Measurements from ENCODE around the gene PPP5C.
"Not testable (repeated sequence)": the region's sequence is repeated elsewhere in the genome, so short reads cannot be mapped to it uniquely, and the experiment has no call there.

PPP5C gene, protein sequence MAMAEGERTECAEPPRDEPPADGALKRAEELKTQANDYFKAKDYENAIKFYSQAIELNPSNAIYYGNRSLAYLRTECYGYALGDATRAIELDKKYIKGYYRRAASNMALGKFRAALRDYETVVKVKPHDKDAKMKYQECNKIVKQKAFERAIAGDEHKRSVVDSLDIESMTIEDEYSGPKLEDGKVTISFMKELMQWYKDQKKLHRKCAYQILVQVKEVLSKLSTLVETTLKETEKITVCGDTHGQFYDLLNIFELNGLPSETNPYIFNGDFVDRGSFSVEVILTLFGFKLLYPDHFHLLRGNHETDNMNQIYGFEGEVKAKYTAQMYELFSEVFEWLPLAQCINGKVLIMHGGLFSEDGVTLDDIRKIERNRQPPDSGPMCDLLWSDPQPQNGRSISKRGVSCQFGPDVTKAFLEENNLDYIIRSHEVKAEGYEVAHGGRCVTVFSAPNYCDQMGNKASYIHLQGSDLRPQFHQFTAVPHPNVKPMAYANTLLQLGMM

DNA sequence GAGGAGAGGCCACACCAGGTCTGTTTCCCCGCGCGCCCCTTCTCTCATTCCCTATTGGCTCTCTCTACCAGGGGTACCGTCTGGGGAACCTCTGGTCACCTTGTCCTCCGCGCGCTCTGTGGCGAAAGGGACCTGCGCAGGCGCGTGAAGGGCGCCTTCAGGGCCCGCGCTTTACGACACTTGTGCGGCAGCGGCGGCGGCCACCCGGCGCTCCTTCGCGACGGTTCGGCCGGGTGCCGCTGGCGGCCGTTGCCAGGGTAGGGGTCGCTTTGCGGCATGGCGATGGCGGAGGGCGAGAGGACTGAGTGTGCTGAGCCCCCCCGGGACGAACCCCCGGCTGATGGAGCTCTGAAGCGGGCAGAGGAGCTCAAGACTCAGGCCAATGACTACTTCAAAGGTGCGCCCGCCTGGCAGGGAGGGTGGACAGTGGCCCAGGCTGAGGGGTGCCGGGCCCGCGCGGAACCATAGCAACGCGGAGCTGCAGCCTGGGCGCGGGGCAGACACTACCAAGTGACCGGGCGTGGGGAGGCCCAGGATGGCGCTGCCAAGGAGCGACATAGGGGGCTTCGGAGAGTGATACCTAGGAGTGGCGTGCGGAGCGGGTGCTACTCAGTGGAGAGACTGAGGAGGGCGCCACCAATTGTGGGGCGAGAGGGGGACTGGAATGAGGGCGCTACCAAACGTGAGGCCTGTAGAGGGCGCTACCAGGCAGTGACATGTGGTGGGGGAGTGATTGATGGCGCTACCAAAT is at the start of gene PPP5C:
Gene PPP5C (plus strand): TSS at position 267 of the 751 bp plus-strand sequence. CDS start 10 bp downstream, at position 277.
- DNase-seq: peak; percentile 98

DNA sequence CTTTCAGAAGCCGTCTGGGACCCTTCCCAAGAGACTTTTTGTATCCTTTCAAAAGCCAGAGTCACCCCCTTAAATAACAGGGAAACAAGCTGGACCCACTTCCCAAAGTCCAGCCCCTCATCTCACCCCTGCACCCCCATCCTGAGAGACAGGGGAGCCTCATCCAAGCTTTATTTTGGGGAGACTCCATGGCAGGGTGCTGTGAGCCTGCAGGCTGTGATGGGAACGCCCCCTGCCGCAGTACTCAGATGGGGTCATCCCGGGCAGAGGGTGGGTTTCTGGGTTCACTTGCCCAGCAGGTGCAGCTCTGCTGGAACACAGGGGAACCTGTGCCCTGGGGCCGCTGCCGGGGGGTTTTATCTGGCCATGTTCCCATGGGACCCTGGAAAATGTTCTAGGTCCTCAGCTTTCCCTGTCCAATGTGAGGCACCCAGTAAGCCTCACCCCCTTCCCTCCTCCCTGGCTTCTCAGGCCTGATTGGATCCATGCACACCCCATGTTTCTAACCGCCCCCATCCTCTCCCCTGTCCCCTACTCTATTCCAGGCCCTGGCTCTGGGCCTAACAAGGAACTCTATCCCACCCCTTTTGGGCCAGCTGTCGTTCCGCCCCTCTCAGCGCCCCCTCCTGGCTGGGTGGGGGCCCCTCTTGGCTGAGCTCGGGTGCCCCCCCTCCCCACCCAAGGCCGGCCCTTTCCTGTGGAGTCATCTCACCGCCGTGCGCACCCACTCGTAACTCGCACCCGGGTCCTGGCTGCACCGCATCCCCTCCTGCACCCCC is 49.0 kb upstream of the PPP5C start:
- no peak for DNase-seq

DNA sequence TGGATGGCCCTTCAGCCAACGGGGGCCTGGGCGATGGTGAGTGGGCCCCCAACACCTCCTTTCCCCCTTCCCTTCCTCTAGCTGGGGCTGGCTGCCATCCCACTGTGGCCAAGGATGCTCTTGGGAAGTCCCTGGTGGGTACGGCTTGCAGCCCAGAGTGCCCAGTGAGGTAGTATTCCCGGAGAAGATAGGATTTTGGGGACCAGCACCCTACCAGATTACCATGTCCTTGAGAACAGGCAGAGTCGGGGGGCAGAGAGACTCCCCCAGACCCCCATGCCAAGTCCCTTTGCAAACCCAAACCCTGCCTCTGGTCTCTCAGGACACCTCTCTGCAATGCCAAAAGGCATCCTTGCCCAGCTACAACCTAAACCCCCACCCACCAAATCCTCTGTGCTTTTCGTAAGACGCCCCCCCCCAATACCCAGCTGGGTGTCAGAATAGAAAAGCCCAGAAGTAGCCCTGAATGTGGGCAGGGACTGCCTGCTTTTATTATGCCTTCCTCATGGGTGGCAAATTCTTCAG is 48.3 kb upstream of the PPP5C start:
- DNase-seq: no peak

DNA sequence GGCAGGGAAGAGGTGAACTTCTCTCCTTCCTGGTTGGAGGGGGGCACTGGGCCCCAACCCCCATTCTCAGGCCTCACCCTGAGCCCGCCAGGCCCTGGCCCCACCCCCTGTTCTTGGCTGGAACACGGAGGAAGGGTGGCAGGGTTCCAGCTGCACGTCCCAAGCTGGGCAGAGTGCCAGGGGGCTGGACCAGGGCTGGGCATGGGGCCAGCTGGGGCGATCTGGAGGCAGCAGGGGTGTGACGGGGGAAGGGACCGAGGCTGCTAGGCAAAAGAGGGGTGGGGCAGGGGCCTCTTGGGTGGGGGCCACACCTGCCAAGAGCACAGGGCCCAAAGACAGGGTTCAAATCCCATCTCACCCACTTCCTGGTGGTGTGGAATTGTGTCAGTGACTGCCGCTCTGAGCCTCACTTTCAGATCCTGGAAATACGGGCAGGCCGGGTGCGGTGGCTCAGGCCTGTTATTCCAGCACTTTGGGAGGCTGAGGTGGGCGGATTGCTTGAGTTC is 47.8 kb upstream of the PPP5C start:
- peak; percentile 83 for DNase-seq

DNA sequence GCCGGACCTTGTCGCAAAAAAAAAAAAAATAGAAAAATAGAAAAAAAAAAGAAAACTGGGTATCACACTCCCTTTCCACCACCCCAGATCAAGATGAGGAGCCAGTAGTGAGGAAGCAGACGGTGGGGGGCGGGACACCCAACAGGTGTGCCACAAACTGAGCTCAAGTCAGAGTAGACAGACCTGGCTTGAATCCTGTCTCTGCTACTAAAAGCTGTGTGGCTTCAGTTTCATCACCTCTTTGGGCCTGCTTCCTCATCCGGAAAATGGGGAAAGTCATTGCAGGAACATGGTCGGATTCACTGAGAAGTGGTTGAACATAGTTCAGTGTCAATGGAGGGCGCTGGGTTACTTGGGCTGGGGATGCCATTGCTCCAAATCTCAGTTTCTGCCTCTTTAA is 47.2 kb upstream of the PPP5C start:
- no peak for DNase-seq

DNA sequence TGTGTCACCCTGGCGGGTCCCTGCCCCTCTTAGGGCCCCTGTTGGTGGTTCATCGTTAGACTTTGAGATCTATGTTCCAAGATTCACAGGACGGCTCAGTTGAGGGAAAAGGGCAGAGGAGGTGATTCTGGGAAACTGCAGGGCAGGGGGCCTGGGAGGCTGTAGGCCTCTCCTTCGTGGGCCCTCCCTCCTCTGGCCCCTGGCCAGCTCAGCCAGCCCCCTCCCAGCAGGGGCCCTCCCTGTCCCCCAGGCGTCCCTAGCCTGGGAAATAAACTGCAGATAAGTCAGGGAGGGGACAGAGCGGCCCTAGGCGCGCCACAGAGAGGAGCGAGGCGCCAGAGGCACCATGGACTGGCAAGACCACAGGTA is 43.6 kb upstream of the PPP5C start:
- DNase-seq: no peak

DNA sequence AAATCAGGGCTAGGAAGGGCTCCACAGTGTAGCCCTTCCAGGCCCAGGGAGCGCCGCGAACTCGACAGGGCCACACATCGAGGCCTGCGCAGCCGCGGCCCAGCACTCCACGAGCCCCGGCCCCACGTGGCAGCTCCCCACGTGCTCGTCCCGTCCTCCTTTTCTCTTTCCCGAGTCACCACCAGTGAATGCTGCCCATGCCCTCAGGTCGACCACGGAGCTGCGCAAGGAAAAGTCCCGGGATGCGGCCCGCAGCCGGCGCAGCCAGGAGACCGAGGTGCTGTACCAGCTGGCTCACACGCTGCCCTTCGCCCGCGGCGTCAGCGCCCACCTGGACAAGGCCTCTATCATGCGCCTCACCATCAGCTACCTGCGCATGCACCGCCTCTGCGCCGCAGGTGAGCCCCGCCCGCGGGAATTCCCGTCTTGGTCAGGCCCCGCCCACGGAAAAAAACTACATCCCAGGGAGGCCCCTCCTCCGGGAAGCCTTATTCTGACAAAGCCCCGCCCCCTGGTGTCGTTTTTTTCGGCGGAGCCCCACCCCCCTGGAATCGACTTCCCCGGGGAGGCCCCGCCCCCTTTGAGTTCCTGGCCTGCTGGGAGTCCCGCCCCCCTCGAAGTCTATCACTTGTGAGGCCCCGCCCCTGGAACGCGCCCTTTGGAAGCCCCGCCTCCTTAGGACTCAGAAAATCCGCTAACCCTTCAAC is 43.0 kb upstream of the PPP5C start:
- DNase-seq: peak; percentile 58

DNA sequence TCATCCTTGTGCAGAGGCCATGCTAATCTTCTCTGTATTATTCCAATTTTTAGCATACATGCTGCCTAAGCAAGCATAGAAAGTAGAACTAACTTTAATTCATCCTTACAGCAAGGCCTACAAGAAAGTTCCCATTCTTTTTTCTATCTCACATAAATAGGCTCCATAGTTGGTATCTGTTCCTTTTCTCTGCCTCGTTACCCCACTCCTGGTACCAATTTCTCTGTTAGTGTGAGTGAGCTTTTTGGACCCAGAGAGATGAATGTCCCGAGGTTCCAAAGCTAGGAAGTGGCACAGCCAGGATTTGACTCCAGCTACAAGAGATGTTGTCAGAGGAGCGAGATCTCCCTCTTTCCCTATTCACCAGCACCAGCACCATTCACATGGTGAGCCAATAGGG is 40.4 kb upstream of the PPP5C start:
- no peak for DNase-seq

DNA sequence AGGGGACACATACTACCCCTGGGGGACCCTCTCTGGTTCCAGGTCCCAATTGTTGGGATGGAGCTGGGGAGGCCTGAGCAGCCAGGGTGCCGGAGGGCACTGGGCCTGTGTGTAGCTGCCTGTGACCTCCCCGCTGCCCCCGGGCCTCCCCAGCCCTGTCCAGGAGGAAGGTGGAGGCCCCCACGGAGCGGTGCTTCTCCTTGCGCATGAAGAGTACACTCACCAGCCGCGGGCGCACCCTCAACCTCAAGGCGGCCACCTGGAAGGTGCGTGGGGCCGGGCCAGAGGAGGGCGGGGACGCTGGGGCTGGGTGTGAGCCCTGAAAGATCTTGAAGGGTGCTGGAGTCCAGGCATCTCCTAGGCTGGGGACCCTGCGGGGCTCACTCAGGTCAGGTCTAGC is 38.4 kb upstream of the PPP5C start:
- DNase-seq: no peak

DNA sequence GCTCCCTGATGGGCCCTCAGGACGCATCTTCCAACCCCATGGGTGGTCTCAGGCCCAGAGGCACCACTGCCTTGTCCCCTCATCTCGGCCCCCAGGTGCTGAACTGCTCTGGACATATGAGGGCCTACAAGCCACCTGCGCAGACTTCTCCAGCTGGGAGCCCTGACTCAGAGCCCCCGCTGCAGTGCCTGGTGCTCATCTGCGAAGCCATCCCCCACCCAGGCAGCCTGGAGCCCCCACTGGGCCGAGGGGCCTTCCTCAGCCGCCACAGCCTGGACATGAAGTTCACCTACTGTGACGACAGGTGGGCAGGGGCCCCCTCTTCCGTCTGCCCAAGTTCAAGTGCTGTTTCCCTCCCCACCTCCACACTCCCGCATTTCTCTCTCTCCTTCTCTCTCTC is 37.8 kb upstream of the PPP5C start:
- no peak for DNase-seq

DNA sequence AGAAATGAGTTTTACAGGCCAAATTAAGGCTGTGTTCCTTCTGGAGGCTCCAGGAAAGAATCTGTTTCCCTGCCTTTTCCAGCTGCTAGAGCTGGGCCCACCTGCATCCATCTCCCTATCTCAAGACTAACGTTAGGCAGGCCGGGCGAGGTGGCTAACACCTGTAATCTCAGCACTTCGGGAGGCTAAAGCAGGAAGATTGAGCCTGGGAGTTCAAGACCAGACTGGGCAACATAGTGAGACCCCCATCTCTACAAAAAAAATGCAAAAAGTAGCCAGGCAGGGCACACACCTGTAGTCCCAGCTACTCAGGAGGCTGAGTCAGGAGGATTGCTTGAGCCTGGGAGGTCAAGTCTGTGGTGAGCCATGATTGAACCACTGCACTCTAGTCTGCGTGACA is 35.4 kb upstream of the PPP5C start:
- no peak for DNase-seq

DNA sequence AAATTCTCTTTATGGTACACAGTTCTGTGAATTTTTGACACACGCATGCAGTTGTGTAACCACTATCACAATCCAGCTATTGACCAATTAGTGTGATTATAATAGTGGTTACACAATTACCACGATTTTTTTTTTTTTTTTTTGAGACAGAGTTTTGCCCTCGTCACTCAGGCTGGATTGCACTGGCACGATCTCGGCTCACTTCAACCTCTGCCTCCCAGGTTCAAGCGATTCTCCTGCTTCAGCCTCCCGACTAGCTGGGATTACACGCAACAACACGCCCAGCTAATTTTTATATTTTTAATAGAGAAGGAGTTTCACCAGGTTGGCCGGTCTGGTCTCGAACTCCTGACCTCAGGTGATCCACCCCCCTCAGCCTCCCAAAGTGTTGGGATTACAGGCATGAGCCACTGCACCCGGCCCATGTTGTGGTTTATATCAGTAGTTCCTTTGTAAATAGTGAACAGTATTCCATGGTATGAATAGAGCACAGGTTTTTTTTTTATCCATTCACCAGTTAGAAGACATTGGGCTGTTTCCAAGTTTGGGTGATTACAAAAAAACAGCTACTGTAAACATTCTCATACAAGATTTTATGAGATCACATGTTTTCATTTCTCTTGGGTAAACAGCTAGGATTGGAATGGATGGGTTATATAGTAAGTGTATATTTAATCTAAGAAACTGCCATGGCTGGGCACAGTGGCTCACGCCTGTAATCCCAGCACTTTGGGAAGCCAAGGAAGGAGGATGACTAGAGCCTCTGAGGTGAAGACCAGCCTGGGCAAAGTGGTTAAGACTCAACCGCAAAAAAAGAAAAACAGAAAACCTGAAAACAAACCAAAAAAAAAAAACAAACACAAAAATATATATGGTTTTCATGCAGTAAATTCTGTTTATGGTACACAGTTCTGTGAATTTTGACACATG is 33.1 kb upstream of the PPP5C start:
- DNase-seq: not testable (repeated sequence)

DNA sequence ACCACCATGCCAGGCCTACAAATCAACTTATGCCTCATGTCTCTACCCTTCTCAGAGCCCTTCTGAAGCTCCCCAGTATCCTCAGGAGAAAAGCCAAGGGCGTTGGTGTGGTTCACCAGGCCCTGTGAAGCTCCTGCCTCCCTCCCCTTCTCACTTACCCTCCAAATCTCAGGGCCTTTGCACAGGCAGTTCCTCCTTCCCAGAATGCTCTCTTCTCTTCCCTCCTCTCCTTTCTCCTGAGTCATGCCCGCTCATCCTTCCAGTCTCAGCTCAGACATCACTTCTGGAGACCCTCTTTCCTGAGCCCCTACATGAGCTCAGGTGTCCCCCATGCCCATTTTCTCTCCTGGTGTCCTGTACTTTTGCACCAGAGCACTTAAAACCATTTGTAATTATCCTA is 29.5 kb upstream of the PPP5C start:
- DNase-seq: no peak

DNA sequence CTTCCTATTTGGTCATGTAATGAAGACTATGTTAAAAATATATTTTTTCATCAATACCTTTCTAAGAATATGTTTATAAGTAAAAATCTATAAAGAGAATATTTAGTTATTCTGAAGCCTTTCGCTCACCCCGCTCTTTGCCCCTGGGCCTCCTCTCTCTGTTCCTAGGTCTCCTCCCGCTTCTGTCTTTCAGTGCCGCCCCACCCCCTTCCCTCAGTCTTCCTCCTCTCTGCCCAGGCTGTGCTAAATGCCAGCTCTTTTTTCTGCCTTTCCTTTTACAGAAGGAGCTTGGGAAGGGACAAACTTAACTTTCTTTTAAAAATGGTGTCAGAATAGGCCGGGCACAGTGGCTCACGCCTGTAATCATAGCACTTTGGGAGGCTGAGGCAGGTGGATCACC is 27.3 kb upstream of the PPP5C start:
- DNase-seq: no peak

DNA sequence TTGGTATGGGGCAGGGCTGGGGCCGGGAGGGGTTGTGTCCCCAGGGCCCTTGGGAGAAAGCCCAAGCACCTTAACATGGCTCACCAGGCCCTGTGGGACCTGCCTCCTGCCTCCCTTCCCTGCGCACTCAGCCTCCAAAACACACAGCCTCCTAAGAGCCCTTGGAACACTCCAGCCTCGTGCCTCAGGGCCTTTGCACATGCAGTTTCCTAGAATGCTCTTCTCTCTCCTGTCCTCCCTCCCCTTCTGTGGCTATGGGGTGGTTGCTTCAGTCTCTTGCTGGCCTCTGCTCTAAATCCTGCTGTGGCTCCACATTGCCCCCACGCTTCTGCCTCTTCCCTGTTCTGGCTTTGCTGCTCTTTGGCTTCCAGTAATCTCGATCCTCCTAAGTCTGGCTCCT is 26.3 kb upstream of the PPP5C start:
- DNase-seq: no peak

DNA sequence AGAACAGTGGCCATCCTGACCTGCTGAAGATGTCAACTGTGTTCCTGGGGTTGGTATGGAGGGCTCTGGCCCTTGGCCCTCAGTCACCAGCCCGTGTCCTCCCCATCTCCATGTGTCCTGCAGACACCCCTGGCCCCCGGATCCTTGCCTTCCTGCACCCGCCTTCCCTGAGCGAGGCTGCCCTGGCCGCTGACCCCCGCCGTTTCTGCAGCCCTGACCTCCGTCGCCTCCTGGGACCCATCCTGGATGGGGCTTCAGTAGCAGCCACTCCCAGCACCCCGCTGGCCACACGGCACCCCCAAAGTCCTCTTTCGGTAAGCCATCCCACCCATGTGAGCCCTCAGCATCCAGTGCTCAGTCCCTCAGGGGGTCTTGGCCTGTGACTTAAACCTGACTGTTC is 25.2 kb upstream of the PPP5C start:
- DNase-seq: no peak

DNA sequence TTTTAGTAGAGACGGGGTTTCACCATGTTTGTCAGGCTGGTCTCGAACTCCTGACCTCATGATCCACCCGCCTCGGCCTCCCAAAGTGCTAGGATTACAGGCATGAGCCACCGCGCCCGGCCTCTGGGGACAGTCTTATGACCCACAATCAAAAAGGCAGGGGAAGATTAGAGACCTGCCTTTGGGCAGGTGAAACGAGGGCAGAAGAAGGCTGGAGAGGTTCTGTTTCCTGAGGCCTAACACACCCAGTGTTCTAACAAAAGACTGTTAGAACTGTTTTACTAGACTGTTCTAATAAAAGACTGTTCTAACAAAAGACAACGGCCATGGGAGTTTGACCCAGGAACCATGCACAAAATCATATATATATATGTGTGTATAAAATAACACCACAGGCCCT is 23.7 kb upstream of the PPP5C start:
- not testable (repeated sequence) for DNase-seq

DNA sequence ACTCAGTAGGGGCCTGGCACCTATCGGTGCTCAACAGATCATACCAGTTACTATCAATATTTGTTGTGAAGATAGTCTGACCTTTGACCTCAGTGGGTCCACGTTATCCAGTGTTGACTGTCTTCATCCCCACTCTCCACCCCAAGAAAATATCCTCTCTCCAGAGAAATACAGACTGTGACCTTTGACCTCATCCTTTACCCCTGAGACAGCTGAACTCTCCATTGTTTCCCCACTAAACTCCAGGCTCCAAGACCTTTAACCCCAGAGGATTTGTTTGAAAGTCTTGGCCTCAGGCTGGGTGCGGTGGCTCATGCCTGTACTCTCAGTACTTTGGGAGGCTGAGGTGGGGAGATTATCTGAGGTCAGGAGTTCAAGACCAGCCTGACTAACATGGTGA is 22.6 kb upstream of the PPP5C start:
- DNase-seq: no peak

DNA sequence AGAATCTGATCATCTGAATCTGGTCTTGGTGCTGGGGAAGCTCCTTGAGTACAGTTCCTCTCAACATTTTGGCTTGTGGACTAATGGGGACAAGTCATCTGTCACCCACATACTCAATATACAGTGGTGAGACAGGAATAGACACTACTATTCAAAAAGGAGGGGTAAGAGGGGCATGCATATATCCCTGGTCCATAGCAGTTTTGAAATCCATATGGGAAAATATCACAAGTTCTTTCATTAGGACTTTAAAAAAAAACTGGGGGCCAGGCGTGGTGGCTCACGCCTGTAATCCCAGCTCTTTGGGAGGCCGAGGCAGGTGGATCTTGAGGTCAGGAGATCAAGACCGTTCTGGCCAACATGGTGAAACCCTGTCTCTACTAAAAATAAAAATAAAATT is 20.3 kb upstream of the PPP5C start:
- DNase-seq: no peak

DNA sequence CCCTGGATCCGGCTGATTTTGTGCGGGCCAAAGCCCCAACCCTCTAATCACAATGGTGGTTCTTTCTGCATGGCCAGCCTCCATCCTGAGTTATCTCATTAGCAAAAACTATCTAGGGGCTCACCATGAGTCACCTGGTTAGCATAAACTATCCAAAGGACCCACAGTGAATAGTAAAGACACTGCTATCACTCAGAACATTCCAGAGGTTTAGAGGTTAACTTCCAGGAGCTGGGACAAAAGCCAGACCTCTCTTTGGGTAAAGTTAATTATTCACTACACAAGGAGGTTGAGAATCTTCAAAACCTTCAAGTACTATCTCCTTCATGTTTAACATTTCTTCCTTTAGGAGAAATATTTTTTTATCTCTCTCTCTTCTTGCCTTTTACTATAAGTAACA is 18.8 kb upstream of the PPP5C start:
- DNase-seq: no peak

DNA sequence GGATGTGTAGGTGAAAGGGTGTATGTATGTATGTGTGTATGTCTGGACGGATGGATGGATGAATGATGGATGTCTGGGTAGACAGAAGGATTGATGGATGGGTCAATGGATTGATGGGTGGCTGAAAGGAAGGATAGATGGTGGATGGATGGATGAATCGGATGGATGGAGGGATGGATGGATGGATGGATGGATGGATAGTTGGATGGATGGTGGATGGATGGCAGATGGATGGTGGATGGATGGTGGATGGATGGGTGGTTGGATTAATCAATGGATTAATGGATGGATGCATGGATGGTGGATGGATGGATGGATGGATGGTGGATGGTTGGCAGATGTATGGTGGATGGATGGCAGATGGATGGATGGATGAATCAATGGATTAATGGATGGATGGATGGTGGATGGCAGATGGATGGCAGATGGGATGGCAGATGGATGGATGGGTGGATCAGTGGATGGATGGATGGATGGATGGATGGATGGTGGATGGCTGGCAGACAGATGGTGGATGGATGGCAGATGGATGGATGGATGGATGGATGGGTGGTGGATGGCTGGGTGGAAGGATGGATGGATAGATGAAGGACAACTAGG is 16.5 kb upstream of the PPP5C start:
- no peak for DNase-seq

Data from DMS53 (cell line).